Right lung (tissue), 5 donors: ENCODE data around the gene TRIML1. TPM values are rescaled to one million over a fixed set of nuclear protein-coding genes. Genes with fewer than 3 reads are reported as not detected.
"Not testable (repeated sequence)": the region's sequence is repeated elsewhere in the genome, so short reads cannot be mapped to it uniquely, and the experiment has no call there.

Experiments used
- DNase-seq, 2 donors: peaks; one replicate each; pipeline ENCODE4 v3.0.0-alpha.2; 2013
- polyA plus RNA-seq, 5 donors: library from polyadenylated mRNA; unstranded; fragments of 120-200 nt; gene quantifications; one replicate each; pipeline versions ENCODE4 v1.2.1 to v1.2.3, GENCODE V29; 2013; ENCODE audit warnings: inconsistent platforms in 1 of 5, low replicate concordance in 1 of 5; ENCODE audit not compliant: insufficient read length in 5 of 5, insufficient read depth in 1 of 5

The TRIML1 gene
- polyA plus RNA-seq, 5 donors: not detected

- DNase-seq: no peak
Measured at GRCh38 chr4:188147776-188148175, 8.5 kb downstream of the TRIML1 start.

- DNase-seq: peak; percentile 4 to 22
Measured at GRCh38 chr4:188154668-188155405, 15.6 kb downstream of the TRIML1 start.

- DNase-seq: no peak
Measured at GRCh38 chr4:188158336-188158735, 19.1 kb downstream of the TRIML1 start.

- DNase-seq: not testable (repeated sequence)
Measured at GRCh38 chr4:188159513-188160226, 20.4 kb downstream of the TRIML1 start.

GRCh38 chr4:188160406-188160805 is 21.2 kb downstream of the TRIML1 start:
- no peak for DNase-seq

- DNase-seq: no peak
Measured at GRCh38 chr4:188161167-188161566, 21.9 kb downstream of the TRIML1 start.

- no peak for DNase-seq
Measured at GRCh38 chr4:188162698-188163097, 23.5 kb downstream of the TRIML1 start.

GRCh38 chr4:188168726-188169373 is 29.6 kb downstream of the TRIML1 start:
- no peak for DNase-seq

GRCh38 chr4:188171551-188171950 is 32.3 kb downstream of the TRIML1 start:
- no peak for DNase-seq

GRCh38 chr4:188175288-188175687 is 36.0 kb downstream of the TRIML1 start:
- DNase-seq: no peak

- no peak for DNase-seq
Measured at GRCh38 chr4:188177997-188178675, 38.9 kb downstream of the TRIML1 start.

GRCh38 chr4:188178806-188179205 is 39.6 kb downstream of the TRIML1 start:
- no peak for DNase-seq

GRCh38 chr4:188187106-188187505 is 47.9 kb downstream of the TRIML1 start:
- no peak for DNase-seq

- no peak for DNase-seq
Measured at GRCh38 chr4:188190461-188190860, 51.2 kb downstream of the TRIML1 start.

- DNase-seq: no peak
Measured at GRCh38 chr4:188194421-188194820, 55.2 kb downstream of the TRIML1 start.

GRCh38 chr4:188195389-188195985 is 56.2 kb downstream of the TRIML1 start:
- no peak for DNase-seq

GRCh38 chr4:188196134-188196735 is 57.0 kb downstream of the TRIML1 start:
- peak; percentile 17 to 18 for DNase-seq
